ENCODE results near the gene MYMX. TPM values are rescaled to one million over a fixed set of nuclear protein-coding genes. Genes with fewer than 3 reads are reported as not detected.

The MYMX gene
- total and polyA plus RNA-seq, 4 donors = 0.14 TPM; not detected in 3

DNA sequence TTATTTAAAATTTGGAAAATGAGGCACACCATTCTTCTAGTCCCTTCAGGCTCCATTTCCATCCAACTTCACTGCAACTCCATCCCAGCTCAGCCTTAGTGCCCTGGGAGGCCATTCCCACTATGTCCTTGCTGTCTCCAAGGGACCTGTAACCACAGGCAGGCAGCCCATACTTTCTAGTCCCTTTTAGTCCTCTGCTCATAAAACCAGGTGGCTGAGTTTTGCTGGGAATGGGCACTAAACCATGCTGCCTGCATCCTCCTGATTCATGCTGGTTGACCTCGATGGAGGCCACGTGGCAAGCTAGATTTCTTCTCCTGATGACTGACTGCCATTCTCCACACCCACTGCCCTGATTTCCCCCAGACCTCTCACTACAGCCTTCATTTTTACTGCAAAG is 27.5 kb upstream of the MYMX start:
- 79% methylated on average over 2 of the region's 2 CpGs for WGBS
- H3K27ac ChIP-seq (ENCODE audit: low read depth in 1 of 2, low read length in 2 of 2) = no peak overlapping the region
- DNase-seq (ENCODE audit: low spot score) = no peak

DNA sequence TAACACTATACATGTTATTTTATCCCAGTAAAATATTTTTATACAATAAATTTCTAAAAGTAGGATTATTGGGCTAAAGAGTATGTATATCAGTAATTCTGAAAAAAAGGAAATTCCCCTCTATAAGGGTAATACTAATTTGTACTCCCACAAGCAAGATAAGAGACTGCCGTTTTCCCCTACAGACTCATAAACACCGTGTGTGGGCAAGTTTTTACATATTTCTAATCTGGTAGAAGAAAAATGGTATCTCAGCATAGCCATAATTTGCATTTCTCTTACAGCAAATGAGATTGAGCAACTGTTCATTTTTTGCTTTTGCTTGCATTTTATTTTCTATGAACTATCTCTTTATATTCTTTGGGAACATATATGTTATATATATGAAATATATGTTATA is 26.0 kb upstream of the MYMX start:
- WGBS = 48% methylated on average over 2 of the region's 2 CpGs
- no peak overlapping the region for H3K27ac ChIP-seq (ENCODE audit: low read depth in 1 of 2, low read length in 2 of 2)
- no peaks in the 10 kb centered on the region for H3K9me3 ChIP-seq (ENCODE audit: control insufficient read depth in 4 of 4, low read length in 3 of 4)
- no peak overlapping the region for H3K9ac ChIP-seq (ENCODE audit: low read depth in 1 of 2, low read length in 2 of 2)
- no peak for DNase-seq (ENCODE audit: low spot score)
- H3K4me3 ChIP-seq (ENCODE audit: low read depth in 1 of 3, low read length in 3 of 3) = no peak overlapping the region
- H3K27me3 ChIP-seq (ENCODE audit: control insufficient read depth in 4 of 4, insufficient read depth in 4 of 4, low read length in 3 of 4) = no peaks in the 10 kb centered on the region
- H3K36me3 ChIP-seq (ENCODE audit: control insufficient read depth in 4 of 4, insufficient read depth in 3 of 4, low read depth in 1 of 4, low read length in 3 of 4) = no peaks in the 10 kb centered on the region
- H3K4me1 ChIP-seq (ENCODE audit: control insufficient read depth in 4 of 4, insufficient read depth in 4 of 4, low read length in 3 of 4) = no peaks in the 10 kb centered on the region
- TF ChIP-seq GABPA (IDR thresholded peaks at IDR 0.05 in 1 of 2, conservative IDR thresholded peaks at IDR 0.05 in 1 of 2) (no peak), FOXA2 (IDR thresholded peaks at IDR 0.05) (no peak), RAD21 (IDR thresholded peaks at IDR 0.05) (no peak), RXRA (IDR thresholded peaks at IDR 0.05) (no peak), HNF4A (conservative IDR thresholded peaks at IDR 0.05) (no peak), NR2F2 (IDR thresholded peaks at IDR 0.05) (no peak), JUND (IDR thresholded peaks at IDR 0.05) (no peak), FOXA1 (IDR thresholded peaks at IDR 0.05) (no peak), SP1 (IDR thresholded peaks at IDR 0.05) (no peak)
- TF ChIP-seq, protein P1, sequence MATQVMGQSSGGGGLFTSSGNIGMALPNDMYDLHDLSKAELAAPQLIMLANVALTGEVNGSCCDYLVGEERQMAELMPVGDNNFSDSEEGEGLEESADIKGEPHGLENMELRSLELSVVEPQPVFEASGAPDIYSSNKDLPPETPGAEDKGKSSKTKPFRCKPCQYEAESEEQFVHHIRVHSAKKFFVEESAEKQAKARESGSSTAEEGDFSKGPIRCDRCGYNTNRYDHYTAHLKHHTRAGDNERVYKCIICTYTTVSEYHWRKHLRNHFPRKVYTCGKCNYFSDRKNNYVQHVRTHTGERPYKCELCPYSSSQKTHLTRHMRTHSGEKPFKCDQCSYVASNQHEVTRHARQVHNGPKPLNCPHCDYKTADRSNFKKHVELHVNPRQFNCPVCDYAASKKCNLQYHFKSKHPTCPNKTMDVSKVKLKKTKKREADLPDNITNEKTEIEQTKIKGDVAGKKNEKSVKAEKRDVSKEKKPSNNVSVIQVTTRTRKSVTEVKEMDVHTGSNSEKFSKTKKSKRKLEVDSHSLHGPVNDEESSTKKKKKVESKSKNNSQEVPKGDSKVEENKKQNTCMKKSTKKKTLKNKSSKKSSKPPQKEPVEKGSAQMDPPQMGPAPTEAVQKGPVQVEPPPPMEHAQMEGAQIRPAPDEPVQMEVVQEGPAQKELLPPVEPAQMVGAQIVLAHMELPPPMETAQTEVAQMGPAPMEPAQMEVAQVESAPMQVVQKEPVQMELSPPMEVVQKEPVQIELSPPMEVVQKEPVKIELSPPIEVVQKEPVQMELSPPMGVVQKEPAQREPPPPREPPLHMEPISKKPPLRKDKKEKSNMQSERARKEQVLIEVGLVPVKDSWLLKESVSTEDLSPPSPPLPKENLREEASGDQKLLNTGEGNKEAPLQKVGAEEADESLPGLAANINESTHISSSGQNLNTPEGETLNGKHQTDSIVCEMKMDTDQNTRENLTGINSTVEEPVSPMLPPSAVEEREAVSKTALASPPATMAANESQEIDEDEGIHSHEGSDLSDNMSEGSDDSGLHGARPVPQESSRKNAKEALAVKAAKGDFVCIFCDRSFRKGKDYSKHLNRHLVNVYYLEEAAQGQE (IDR thresholded peaks at IDR 0.05) = no peak

More for the DNA sequence above, 27.5 kb upstream of the MYMX start:
- H3K4me3 ChIP-seq (ENCODE audit: low read depth in 1 of 3, low read length in 3 of 3) = no peak overlapping the region
- H3K36me3 ChIP-seq (ENCODE audit: control insufficient read depth in 4 of 4, insufficient read depth in 3 of 4, low read depth in 1 of 4, low read length in 3 of 4) = no peaks in the 10 kb centered on the region
- no peaks in the 10 kb centered on the region for H3K4me1 ChIP-seq (ENCODE audit: control insufficient read depth in 4 of 4, insufficient read depth in 4 of 4, low read length in 3 of 4)
- TF ChIP-seq FOXA1 (IDR thresholded peaks at IDR 0.05) = no peak
- TF ChIP-seq, protein P1 (IDR thresholded peaks at IDR 0.05) = no peak
- TF ChIP-seq, protein P2, sequence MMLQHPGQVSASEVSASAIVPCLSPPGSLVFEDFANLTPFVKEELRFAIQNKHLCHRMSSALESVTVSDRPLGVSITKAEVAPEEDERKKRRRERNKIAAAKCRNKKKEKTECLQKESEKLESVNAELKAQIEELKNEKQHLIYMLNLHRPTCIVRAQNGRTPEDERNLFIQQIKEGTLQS (IDR thresholded peaks at IDR 0.05) = no peak
- no peak for TF ChIP-seq SP1 (IDR thresholded peaks at IDR 0.05)
- TF ChIP-seq GABPA (IDR thresholded peaks at IDR 0.05 in 1 of 2, conservative IDR thresholded peaks at IDR 0.05 in 1 of 2) = no peak
- no peak for TF ChIP-seq HNF4A (conservative IDR thresholded peaks at IDR 0.05)
- TF ChIP-seq RXRA (IDR thresholded peaks at IDR 0.05) = no peak
- no peak for TF ChIP-seq RAD21 (IDR thresholded peaks at IDR 0.05)
- no peak for TF ChIP-seq YY1 (IDR thresholded peaks at IDR 0.05)
- TF ChIP-seq, protein P3, sequence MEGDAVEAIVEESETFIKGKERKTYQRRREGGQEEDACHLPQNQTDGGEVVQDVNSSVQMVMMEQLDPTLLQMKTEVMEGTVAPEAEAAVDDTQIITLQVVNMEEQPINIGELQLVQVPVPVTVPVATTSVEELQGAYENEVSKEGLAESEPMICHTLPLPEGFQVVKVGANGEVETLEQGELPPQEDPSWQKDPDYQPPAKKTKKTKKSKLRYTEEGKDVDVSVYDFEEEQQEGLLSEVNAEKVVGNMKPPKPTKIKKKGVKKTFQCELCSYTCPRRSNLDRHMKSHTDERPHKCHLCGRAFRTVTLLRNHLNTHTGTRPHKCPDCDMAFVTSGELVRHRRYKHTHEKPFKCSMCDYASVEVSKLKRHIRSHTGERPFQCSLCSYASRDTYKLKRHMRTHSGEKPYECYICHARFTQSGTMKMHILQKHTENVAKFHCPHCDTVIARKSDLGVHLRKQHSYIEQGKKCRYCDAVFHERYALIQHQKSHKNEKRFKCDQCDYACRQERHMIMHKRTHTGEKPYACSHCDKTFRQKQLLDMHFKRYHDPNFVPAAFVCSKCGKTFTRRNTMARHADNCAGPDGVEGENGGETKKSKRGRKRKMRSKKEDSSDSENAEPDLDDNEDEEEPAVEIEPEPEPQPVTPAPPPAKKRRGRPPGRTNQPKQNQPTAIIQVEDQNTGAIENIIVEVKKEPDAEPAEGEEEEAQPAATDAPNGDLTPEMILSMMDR (IDR thresholded peaks at IDR 0.05; ENCODE audit: low read depth, low read length, missing input control) = no peak
- TF ChIP-seq, protein P4, sequence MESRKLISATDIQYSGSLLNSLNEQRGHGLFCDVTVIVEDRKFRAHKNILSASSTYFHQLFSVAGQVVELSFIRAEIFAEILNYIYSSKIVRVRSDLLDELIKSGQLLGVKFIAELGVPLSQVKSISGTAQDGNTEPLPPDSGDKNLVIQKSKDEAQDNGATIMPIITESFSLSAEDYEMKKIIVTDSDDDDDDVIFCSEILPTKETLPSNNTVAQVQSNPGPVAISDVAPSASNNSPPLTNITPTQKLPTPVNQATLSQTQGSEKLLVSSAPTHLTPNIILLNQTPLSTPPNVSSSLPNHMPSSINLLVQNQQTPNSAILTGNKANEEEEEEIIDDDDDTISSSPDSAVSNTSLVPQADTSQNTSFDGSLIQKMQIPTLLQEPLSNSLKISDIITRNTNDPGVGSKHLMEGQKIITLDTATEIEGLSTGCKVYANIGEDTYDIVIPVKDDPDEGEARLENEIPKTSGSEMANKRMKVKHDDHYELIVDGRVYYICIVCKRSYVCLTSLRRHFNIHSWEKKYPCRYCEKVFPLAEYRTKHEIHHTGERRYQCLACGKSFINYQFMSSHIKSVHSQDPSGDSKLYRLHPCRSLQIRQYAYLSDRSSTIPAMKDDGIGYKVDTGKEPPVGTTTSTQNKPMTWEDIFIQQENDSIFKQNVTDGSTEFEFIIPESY (IDR thresholded peaks at IDR 0.05) = no peak
- TF ChIP-seq, protein P5, sequence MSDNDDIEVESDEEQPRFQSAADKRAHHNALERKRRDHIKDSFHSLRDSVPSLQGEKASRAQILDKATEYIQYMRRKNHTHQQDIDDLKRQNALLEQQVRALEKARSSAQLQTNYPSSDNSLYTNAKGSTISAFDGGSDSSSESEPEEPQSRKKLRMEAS (IDR thresholded peaks at IDR 0.05) = no peak
- TF ChIP-seq TAF1 (conservative IDR thresholded peaks at IDR 0.05) = no peak
- no peak for TF ChIP-seq HNF4G (IDR thresholded peaks at IDR 0.05)
- TF ChIP-seq EGR1 (IDR thresholded peaks at IDR 0.05; ENCODE audit: low read depth in 2 of 2) = no peak
- TF ChIP-seq FOXA2 (IDR thresholded peaks at IDR 0.05) = no peak
- TF ChIP-seq NR2F2 (IDR thresholded peaks at IDR 0.05) = no peak
- no peak for TF ChIP-seq JUND (IDR thresholded peaks at IDR 0.05)
- no peaks in the 10 kb centered on the region for H3K27me3 ChIP-seq (ENCODE audit: control insufficient read depth in 4 of 4, insufficient read depth in 4 of 4, low read length in 3 of 4)
- no peak overlapping the region for H3K9ac ChIP-seq (ENCODE audit: low read depth in 1 of 2, low read length in 2 of 2)
- H3K9me3 ChIP-seq (ENCODE audit: control insufficient read depth in 4 of 4, low read length in 3 of 4) = no peaks in the 10 kb centered on the region

Data from liver (tissue), 9 donors.